ENCODE data around the gene PREX1.
A peak's percentile ranks its signal among the peaks of the same experiment; 100 is the strongest.

The PREX1 gene

GRCh38 chr20:48674461-48674860, 153.3 kb downstream of the PREX1 start:
- no peak for DNase-seq

- no peak for DNase-seq
These were observed 154.3 kb downstream of the PREX1 start for GRCh38 chr20:48673507-48673906.

GRCh38 chr20:48672324-48672723, 155.5 kb downstream of the PREX1 start:
- no peak for DNase-seq

- DNase-seq: no peak
These were observed 156.7 kb downstream of the PREX1 start for GRCh38 chr20:48671141-48671540.

DNA sequence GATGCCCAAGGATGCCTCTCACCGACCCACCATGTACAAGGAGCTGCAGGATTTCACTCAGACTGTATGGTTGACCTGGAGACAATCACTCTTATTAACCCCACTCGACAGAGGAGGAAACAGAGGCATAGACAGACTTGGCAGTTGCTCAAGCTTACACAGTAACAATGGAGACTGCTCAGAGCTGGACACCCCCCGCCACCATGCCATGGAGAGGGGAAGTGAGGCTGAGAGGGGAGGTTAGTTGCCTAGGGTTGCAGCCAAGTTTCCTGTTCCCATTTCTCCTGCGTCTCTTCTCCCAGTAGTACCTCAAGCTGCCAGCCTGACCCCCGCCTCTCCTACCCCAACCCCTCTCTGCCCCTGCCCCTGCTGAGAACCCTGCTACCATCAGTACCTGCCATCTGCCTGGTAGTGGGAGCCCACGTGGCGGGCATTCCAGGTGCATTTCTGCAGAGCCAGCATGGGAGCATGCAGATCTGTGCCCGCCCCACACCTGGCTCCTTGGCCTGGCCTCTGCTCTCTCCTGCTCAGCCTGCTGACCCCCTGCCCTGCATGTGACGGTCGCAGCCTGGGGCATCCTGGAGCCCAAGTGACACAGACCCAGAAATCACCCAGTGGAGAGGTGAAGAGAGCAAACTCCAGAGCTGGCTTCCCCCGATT, 157.7 kb downstream of the PREX1 start:
- no peak for DNase-seq

DNA sequence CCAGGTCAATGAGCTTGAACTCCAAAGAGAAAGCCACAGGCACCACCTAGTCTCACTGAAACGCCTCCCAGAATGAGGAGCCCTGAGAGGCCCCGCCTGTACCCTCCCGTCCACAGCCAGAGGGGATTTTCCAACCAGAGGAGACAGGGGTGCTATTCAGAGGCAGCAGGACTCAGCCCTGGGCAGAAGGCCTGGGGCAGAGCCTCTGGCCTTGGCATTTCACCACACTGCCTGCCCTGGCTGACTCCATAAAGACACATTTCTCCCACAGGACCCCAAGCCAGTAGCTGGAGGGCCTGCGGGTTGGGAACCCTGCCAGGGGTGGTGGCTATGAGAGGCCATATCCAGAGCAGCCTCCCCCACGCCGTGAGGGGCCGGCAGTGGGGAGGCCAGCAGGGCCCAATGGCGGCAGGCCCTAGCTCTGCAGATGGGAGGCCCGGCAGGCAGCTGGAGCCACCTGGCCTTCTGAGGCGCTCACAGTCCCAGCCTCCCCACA, 159.3 kb downstream of the PREX1 start:
- no peak for DNase-seq

DNA sequence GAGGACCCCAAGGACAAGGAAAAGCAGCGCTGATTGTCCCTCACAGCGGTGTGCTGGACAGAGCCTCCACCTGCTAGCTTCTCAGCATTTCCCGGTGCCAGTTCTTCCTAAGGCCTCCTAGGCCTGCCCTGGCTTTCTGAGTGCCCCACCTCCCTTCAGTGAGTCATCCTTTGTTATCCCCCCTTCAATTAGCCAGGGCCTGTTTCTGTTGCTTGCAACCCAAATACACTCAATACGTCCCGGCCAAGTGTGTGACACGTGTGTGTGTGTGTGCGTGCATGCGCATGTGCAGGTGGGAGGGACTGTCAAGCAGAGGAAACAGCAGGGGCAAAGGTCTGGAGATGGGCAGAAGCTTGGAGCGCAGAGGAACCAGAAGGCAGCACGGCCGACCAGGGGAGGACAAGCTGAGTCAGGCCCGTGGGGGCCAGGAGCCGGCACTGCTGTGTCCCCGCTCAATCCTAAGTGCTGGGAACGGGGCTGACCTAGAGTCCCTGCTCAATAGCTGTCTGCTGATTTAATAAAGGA, 159.8 kb downstream of the PREX1 start:
- DNase-seq: no peak

- no peak for DNase-seq
These were observed 160.3 kb downstream of the PREX1 start for GRCh38 chr20:48667481-48667880.

DNA sequence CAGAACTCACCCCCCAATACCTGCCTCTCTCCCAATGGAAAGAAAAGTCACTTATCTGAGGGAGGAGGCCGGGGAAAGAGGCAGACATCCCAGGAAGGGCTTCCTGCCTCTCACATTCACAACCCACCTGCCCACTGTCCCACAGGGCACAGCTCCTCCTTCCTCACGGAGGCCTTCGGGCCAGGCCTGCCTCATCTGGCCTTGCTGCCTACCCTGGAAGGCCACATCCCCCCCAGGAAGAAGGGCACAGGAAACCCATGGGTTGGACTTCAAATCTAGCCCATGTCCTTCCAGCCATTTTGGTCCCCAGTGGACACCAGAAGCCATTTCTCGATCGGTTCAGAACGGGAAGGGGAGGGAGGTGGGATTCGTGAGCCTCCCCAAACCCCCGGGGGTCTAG, 162.0 kb downstream of the PREX1 start:
- no peak for DNase-seq

GRCh38 chr20:48662711-48663110, 165.1 kb downstream of the PREX1 start:
- DNase-seq: no peak

DNA sequence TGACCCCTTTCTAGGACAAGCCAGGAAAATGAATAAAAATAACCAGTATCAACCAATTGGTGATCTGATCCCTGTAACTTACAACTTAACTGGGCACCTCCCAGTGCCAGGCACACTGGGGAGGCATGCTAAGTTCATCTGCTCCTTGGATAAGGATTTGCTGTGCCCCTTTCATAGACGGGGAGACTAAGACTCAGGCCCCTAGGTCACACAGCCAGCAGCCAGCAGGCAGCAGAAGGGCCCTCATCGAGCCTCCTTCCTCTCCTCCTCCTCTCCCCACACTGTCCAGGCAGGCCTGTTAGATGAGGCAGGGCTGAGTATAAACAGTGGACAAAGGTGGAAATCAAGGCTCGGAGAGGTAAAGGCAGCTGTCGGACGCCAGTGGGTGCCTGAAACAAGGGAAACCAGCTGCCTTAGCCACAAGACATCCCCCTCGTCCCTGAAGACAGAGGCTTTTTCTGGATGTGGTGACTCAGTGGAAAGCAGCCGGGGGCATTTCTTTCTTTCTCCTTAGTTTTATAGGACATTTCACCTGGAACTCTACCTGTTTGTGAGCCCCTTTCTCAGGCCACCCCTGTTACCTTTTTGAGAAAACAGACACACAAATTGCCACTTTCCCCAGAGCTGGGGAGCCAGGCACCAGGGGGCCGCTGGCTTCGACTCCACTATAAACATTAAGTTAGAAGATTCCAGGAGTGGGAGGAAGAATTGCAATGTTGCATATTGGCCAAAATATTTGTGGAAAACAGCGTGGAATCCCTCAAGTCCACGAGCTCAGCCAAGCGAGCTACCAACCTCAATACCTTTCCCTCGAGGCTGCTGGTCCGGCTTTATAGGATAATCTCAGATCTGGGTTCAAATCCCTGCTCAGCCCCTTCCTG, 166.0 kb downstream of the PREX1 start:
- no peak for DNase-seq

DNA sequence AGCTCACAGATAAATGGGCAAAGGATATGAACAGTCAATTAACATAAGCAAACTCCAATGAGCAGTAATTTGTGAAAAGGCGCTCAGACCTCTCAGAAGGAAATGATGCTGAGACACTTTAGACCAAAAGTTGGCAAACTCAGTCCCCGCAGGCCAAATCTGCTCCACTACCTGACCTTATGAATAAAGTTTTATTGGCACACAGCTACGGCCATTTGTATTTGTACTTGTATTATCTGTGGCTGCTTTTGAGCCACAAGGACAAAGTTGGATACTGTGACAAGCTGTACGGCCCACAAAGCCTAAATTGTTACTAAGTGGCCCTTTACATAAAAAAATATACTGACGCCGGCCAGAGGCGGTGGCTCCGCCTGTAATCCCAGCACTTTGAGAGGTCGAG, 167.0 kb downstream of the PREX1 start:
- DNase-seq: no peak

- no peak for DNase-seq
These were observed 167.9 kb downstream of the PREX1 start for GRCh38 chr20:48659858-48660257.

- DNase-seq: no peak
These were observed 169.3 kb downstream of the PREX1 start for GRCh38 chr20:48658505-48658904.

DNA sequence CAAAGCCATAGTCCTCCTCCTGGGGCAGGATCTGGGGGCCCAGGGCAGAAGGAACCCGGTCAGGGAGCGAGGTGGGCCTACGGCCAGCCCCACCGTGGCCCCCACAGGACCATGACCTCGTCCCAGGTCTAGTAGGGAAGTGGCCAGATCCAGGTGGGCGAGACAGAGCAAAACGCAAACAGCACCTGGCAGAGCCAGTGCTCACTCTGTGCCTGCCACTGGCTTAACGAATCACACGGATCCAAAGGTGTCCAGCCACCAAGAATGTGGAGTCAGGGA, 169.7 kb downstream of the PREX1 start:
- DNase-seq: no peak

- peak; percentile 9 to 34 (median 33) for DNase-seq
These were observed 170.2 kb downstream of the PREX1 start for GRCh38 chr20:48657426-48658197.

DNA sequence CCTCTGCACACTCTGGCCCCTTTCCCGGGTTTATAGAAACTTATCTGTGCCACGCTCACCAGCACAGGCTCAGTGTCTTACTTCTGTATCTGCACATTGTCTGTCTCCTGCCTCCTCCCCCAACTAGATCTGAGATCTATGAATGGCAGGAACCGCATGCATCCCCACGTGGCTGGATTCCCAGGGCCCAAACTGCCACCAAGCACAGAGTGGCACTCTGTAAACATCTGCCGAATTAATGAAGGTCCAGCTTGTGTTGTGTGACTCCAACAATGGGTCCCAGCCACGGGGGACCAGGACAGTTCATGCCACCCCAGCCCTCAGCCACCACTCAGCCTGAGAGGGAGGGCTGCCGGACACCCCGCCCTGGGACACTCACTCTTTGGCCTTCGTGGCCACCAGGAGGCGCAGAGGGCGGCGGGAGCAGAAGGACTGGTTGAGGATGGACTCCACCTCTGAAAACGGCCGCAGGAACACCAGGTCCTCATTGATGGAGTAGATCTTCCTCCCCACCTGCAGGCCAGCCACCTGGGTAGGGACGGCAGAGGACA, 171.1 kb downstream of the PREX1 start:
- DNase-seq: no peak

GRCh38 chr20:48656137-48656536, 171.7 kb downstream of the PREX1 start:
- no peak for DNase-seq

- DNase-seq: no peak
These were observed 174.1 kb downstream of the PREX1 start for GRCh38 chr20:48653706-48654051.

- no peak for DNase-seq
These were observed 174.7 kb downstream of the PREX1 start for GRCh38 chr20:48652961-48653705.

- DNase-seq: no peak
These were observed 175.8 kb downstream of the PREX1 start for GRCh38 chr20:48651960-48652359.

- no peak for DNase-seq
These were observed 176.5 kb downstream of the PREX1 start for GRCh38 chr20:48651271-48651670.

DNA sequence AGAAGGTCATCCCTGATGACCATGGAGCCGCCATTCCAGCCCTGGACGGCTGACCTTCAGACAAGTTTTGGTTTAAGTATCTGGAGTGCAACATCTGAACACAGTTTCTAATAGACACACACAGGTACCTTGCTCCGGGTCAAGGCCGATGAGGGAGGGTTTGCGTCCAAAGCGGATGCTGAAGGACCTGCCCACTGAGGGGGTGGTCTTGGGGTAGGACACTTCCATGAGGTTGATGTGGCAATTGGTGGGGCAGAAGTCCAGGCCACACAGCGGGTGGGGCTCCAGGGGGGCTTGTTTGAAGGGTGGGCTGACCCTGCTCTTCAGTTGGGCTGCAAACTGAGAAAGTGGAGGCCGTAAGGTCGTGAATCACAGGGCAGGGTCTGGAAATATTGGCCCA, 177.9 kb downstream of the PREX1 start:
- no peak for DNase-seq
